ENCODE results near the gene LRRC56.

GRCh38 chr11:544817-545166 is 7.5 kb downstream of the LRRC56 start:
- TF ChIP-seq REST (IDR thresholded peaks at IDR 0.05; ENCODE audit: insufficient read depth in 1 of 2, low read depth in 2 of 2, low read length in 2 of 2) = no peak
- no peak for TF ChIP-seq POLR2AphosphoS5 (IDR thresholded peaks at IDR 0.05; ENCODE audit: low read depth, low read length)
- TF ChIP-seq TAF1 (IDR thresholded peaks at IDR 0.05; ENCODE audit: borderline replicate concordance, insufficient read depth, low read length) = no peak
- no peak for TF ChIP-seq SIN3A (IDR thresholded peaks at IDR 0.05; ENCODE audit: borderline replicate concordance, insufficient read depth, low read length)
- no peak for TF ChIP-seq FOXP2 (optimal IDR thresholded peaks at IDR 0.05; ENCODE audit: borderline replicate concordance, extremely low read depth, extremely low read length, insufficient read depth)
